GM21717 (cell line): Measurements from ENCODE around the gene PNPLA2.

ENCODE experiments used
- ATAC-seq: cut with Tn5 transposase; IDR thresholded peaks from one replicate; pipeline ENCODE4 v1.9.1; 2021; ENCODE audit warnings: mild to moderate bottlenecking, moderate library complexity; ENCODE audit not compliant: unreplicated experiment

Gene PNPLA2

GRCh38 chr11:829176-829846 lies 10.6 kb downstream of the PNPLA2 start:
- no peak for ATAC-seq

GRCh38 chr11:829847-830294 lies 11.2 kb downstream of the PNPLA2 start:
- ATAC-seq, result no peak

GRCh38 chr11:830295-831117 lies 11.8 kb downstream of the PNPLA2 start:
- no peak for ATAC-seq

GRCh38 chr11:831118-831864 lies 12.6 kb downstream of the PNPLA2 start:
- ATAC-seq, result no peak

- ATAC-seq, result no peak
Observed at GRCh38 chr11:831961-832528, 13.3 kb downstream of the PNPLA2 start.

- ATAC-seq, result no peak
Observed at GRCh38 chr11:832529-833113, 13.9 kb downstream of the PNPLA2 start, which contains the start of gene CD151. Gene CD151, plus strand, starts transcription at chr11:832952. Its CDS starts 3,118 bp downstream, at chr11:836070.

- no peak for ATAC-seq
Observed at GRCh38 chr11:833114-833791, 14.5 kb downstream of the PNPLA2 start.

GRCh38 chr11:833849-834311 lies 15.2 kb downstream of the PNPLA2 start:
- ATAC-seq, result no peak

GRCh38 chr11:834371-835316 lies 15.9 kb downstream of the PNPLA2 start:
- ATAC-seq, result no peak

- ATAC-seq, result no peak
Observed at GRCh38 chr11:836274-836673, 17.6 kb downstream of the PNPLA2 start.

- no peak for ATAC-seq
Observed at GRCh38 chr11:836700-837099, 18.0 kb downstream of the PNPLA2 start.

GRCh38 chr11:837189-837989 lies 18.7 kb downstream of the PNPLA2 start:
- ATAC-seq, result no peak

GRCh38 chr11:837990-838307 lies 19.2 kb downstream of the PNPLA2 start:
- ATAC-seq, result no peak

- no peak for ATAC-seq
Observed at GRCh38 chr11:838441-839279, 19.9 kb downstream of the PNPLA2 start.

GRCh38 chr11:839280-839623 lies 20.5 kb downstream of the PNPLA2 start:
- no peak for ATAC-seq

GRCh38 chr11:839875-840617 lies 21.3 kb downstream of the PNPLA2 start:
- no peak for ATAC-seq

- peak; percentile 24 for ATAC-seq
Observed at GRCh38 chr11:841981-842369, 23.3 kb downstream of the PNPLA2 start.
